OCI-LY3 (cell line): ENCODE measurements around the gene AP1S1.

Experiments
- H2AFZ ChIP-seq: fragments of 200-600, 300-600 bp; shearing (Covaris generic); 2 replicates; pipeline ENCODE4 v1.6.0; 2014; ENCODE audit warnings: antibody characterized with exemption, low read depth, low read length
- H3K27ac ChIP-seq: fragments of 200-600, 300-600 bp; sonication (generic); 2 replicates; pipeline ENCODE4 v1.5.1; 2014; ENCODE audit warnings: mild to moderate bottlenecking, low read length, moderate library complexity, mixed read lengths
- H3K27me3 ChIP-seq: fragments of 200-600, 300-600 bp; sonication (generic); 2 replicates; pipeline ENCODE4 v1.6.1; 2014; ENCODE audit warnings: low read depth, low read length, mixed read lengths
- H3K36me3 ChIP-seq: fragments of 200-600, 300-600 bp; sonication (generic); replicated peaks from 2 replicates; pipeline ENCODE3; 2014; ENCODE audit warnings: low read depth, low read length, mixed read lengths
- H3K4me1 ChIP-seq: fragments of 300-600, 200-600 bp; sonication (generic); 2 replicates; pipeline ENCODE4 v1.6.1; 2014; ENCODE audit warnings: low read length, mixed read lengths
- H3K4me2 ChIP-seq: fragments of 200-600, 300-600 bp; sonication (generic); 2 replicates; pipeline ENCODE4 v1.6.1; 2014; ENCODE audit warnings: low read length, mixed read lengths
- H3K4me3 ChIP-seq: fragments of 300-600, 200-600 bp; sonication (generic); 2 replicates; pipeline ENCODE4 v1.5.1; 2014; ENCODE audit warnings: antibody characterized with exemption, mild to moderate bottlenecking, low read length, moderate library complexity
- H3K79me2 ChIP-seq: fragments of 300-600, 200-600 bp; shearing (Covaris generic); 2 replicates; pipeline ENCODE4 v1.6.1; 2014; ENCODE audit warnings: mild to moderate bottlenecking, low read length, mixed read lengths
- H3K9ac ChIP-seq: fragments of 300-600, 200-600 bp; shearing (Covaris generic); 2 replicates; pipeline ENCODE4 v1.6.0; 2014; ENCODE audit warnings: mild to moderate bottlenecking, low read length, moderate library complexity
- H3K9me3 ChIP-seq: fragments of 200-600, 300-600 bp; shearing (Covaris generic); 2 replicates; pipeline ENCODE4 v1.6.1; 2014; ENCODE audit warnings: low read length, mixed read lengths; ENCODE audit not compliant: insufficient read depth
- H4K20me1 ChIP-seq: fragments of 200-600, 300-600 bp; sonication (generic); 2 replicates; pipeline ENCODE4 v1.6.1; 2016; ENCODE audit warnings: low read length, mixed read lengths; ENCODE audit not compliant: insufficient read depth
- CTCF ChIP-seq: fragments of 200-600, 300-600 bp; sonication (generic); IDR thresholded peaks from 2 replicates; pipeline ENCODE4 v1.5.1; 2014; ENCODE audit warnings: antibody characterized with exemption, low read length, low read depth
- EZH2phosphoT487 ChIP-seq: fragments of 200-600 bp; shearing (Covaris generic); IDR thresholded peaks from 2 replicates; pipeline ENCODE4 v1.6.1; 2018; ENCODE audit warnings: antibody characterized with exemption, mixed run types, low read depth

AP1S1 gene

GRCh38 chr7:101108330-101108857, 45.9 kb upstream of the AP1S1 start:
- Histone ChIP-seq H3K4me1 (no peaks in the 10 kb centered on the region), H3K4me2 (no peak overlapping the region), H3K9me3 (no peaks in the 10 kb centered on the region), H3K9ac (no peak overlapping the region), H3K36me3 (no peaks in the 10 kb centered on the region), H4K20me1 (no peaks in the 10 kb centered on the region), H2AFZ (no peak overlapping the region), H3K79me2 (no peaks in the 10 kb centered on the region), H3K4me3 (no peak overlapping the region), H3K27ac (no peak overlapping the region), H3K27me3 (0 out of 2 replicates have a peak, but pooled peaks cover 5% of the 10 kb centered on the region)
- TF ChIP-seq CTCF (no peak), EZH2phosphoT487 (no peak)

GRCh38 chr7:101108961-101109360, 45.3 kb upstream of the AP1S1 start:
- Histone ChIP-seq H3K4me2 (no peak overlapping the region), H3K4me3 (no peak overlapping the region)

GRCh38 chr7:101109368-101109767, 44.9 kb upstream of the AP1S1 start:
- H3K4me1 ChIP-seq, result no peaks in the 10 kb centered on the region
- no peak overlapping the region for H3K4me3 ChIP-seq
- no peak for TF ChIP-seq EZH2phosphoT487
- no peak for TF ChIP-seq CTCF
- no peak overlapping the region for H3K27ac ChIP-seq
- no peaks in the 10 kb centered on the region for H4K20me1 ChIP-seq
- no peak overlapping the region for H3K4me2 ChIP-seq
- H3K9me3 ChIP-seq, result no peaks in the 10 kb centered on the region
- H3K27me3 ChIP-seq, result 0 out of 2 replicates have a peak, but pooled peaks cover 5% of the 10 kb centered on the region
- H3K79me2 ChIP-seq, result no peaks in the 10 kb centered on the region
- no peak overlapping the region for H3K9ac ChIP-seq
- H3K36me3 ChIP-seq, result no peaks in the 10 kb centered on the region
- no peak overlapping the region for H2AFZ ChIP-seq

More at GRCh38 chr7:101108961-101109360, 45.3 kb upstream of the AP1S1 start:
- 0 out of 2 replicates have a peak, but pooled peaks cover 5% of the 10 kb centered on the region for H3K27me3 ChIP-seq
- H2AFZ ChIP-seq, result no peak overlapping the region
- H3K79me2 ChIP-seq, result no peaks in the 10 kb centered on the region
- H3K9ac ChIP-seq, result no peak overlapping the region
- H4K20me1 ChIP-seq, result no peaks in the 10 kb centered on the region
- H3K36me3 ChIP-seq, result no peaks in the 10 kb centered on the region
- TF ChIP-seq EZH2phosphoT487 (no peak), CTCF (no peak)
- H3K9me3 ChIP-seq, result no peaks in the 10 kb centered on the region
- no peak overlapping the region for H3K27ac ChIP-seq
- no peaks in the 10 kb centered on the region for H3K4me1 ChIP-seq

GRCh38 chr7:101111261-101111660, 43.0 kb upstream of the AP1S1 start:
- H3K27ac ChIP-seq, result no peak overlapping the region
- H3K36me3 ChIP-seq, result no peaks in the 10 kb centered on the region
- TF ChIP-seq EZH2phosphoT487 (no peak), CTCF (no peak)
- no peak overlapping the region for H3K4me3 ChIP-seq
- no peaks in the 10 kb centered on the region for H4K20me1 ChIP-seq
- H3K4me1 ChIP-seq, result no peaks in the 10 kb centered on the region
- no peaks in the 10 kb centered on the region for H3K79me2 ChIP-seq
- no peak overlapping the region for H3K4me2 ChIP-seq
- no peak overlapping the region for H3K9ac ChIP-seq
- H2AFZ ChIP-seq, result no peak overlapping the region
- no peaks in the 10 kb centered on the region for H3K9me3 ChIP-seq
- H3K27me3 ChIP-seq, result 0 out of 2 replicates have a peak, but pooled peaks cover 5% of the 10 kb centered on the region
